Peyer's patch (tissue), 4 donors: Measurements from ENCODE around the gene IGFBP5. TPM values are rescaled to one million over a fixed set of nuclear protein-coding genes. Genes with fewer than 3 reads are reported as not detected.

Source experiments
- DNase-seq, 3 donors: peaks; one replicate each; pipeline ENCODE4 v3.0.0-alpha.2; 2017 to 2019
- H3K27ac ChIP-seq, 4 donors: fragments of 200-600 bp; sonication (generic); one replicate each; pipeline ENCODE4 v1.5.1; 2016 to 2019
- H3K27me3 ChIP-seq, 2 donors: fragments of 200-600 bp; sonication (generic); one replicate each; pipeline ENCODE4 v1.5.1; 2019
- H3K36me3 ChIP-seq, 3 donors: fragments of 200-600 bp; sonication (generic); one replicate each; pipeline ENCODE4 v1.5.1; 2016 to 2019
- H3K4me1 ChIP-seq, 4 donors: fragments of 200-600 bp; sonication (generic); one replicate each; pipeline ENCODE4 v1.5.1; 2016 to 2019
- H3K4me3 ChIP-seq, 4 donors: fragments of 200-600 bp; sonication (generic); 1 replicate in 3 of 4; 2 replicates in 1 of 4; pipeline ENCODE4 v1.5.1; 2016 to 2019; ENCODE audit warnings: mild to moderate bottlenecking in 1 of 4
- H3K9me3 ChIP-seq, 4 donors: fragments of 200-600 bp; sonication (generic); one replicate each; pipeline ENCODE4 v1.5.1; 2016 to 2019; ENCODE audit warnings: mild to moderate bottlenecking in 1 of 4
- POLR2A ChIP-seq, 2 donors: fragments of 450-650 bp; IDR thresholded peaks; one replicate each; pipeline ENCODE4 v1.5.1; 2017; ENCODE audit warnings: antibody characterized with exemption in 2 of 2, mild to moderate bottlenecking in 2 of 2, moderate library complexity in 2 of 2
- total RNA-seq, 4 donors: library from RNA; depleted of rRNA; stranded (reverse); fragments of >200 nt; gene quantifications; one replicate each; pipeline ENCODE4 v1.1.0, GENCODE V29; 2016
- TF ChIP-seq, protein P1 (sequence below), 6 experiments: fragments of 450-650 bp in 4 of 6; fragments of 200-600 bp in 2 of 6; sonication (generic) in 1 of 6; IDR thresholded peaks; one replicate each; pipeline ENCODE4 v1.5.1; 2017 to 2019; ENCODE audit warnings: antibody characterized with exemption in 6 of 6, mild to moderate bottlenecking in 3 of 6, moderate library complexity in 1 of 6

The IGFBP5 gene
- total RNA-seq, 4 donors from 2014 or later, result 41.5 to 183 (median 75.0) TPM

DNA sequence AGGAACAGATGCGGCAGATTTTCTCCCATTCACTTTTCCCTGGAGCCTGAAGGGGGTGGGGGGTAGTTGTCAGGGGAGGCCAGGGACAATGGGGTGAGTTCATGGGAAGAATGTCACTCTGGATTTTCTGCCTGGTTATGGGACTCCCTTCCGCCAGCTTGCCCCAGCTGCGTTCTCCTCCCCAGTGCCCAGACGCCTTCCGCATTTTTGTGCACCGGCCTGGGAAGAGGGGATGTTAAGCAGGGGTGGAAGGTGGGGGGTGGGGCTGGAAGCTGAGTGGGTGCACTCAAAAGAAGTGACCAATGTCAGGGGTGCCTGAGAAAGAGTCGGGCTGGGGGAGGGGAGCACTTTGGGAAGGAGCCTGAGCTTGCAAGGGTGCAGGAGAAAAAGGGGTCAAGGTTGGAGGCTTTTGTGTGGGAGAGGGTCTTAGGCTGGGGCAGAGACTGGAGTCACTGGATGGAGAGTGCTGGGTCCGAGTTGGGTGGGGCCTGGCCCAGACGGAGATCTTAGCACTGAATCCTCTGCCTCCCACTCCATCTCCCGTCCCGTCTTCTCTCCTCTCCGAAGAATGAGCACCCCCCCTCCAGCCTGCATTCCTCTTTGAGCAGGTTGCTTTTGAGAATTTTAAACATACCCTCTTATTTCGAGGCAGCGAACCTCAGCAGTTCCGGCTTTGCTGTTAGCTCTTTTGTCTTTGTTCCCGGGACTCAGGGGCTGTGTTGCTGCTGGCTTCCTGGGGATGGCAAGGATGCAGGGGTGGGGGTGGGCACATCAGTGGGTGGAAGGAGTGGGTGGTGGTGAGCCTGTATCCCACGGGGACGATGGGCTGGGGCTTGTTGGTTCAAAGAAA lies 59.4 kb downstream of the IGFBP5 start:
- Histone ChIP-seq H3K27me3 (no peaks in the 10 kb centered on the region), H3K4me3 (peak overlapping the region in 2 of 4 donors; percentile 1 to 65), H3K9me3 (peaks cover 0 to 5% (median 0%) of the 10 kb centered on the region in 4 donors), H3K36me3 (no peaks in the 10 kb centered on the region), H3K27ac (peak overlapping the region in 3 of 4 donors; percentile 15 to 88 (median 74)), H3K4me1 (peaks cover 0 to 42% (median 4%) of the 10 kb centered on the region in 4 donors)
- no peak for DNase-seq
- TF ChIP-seq, protein P1, sequence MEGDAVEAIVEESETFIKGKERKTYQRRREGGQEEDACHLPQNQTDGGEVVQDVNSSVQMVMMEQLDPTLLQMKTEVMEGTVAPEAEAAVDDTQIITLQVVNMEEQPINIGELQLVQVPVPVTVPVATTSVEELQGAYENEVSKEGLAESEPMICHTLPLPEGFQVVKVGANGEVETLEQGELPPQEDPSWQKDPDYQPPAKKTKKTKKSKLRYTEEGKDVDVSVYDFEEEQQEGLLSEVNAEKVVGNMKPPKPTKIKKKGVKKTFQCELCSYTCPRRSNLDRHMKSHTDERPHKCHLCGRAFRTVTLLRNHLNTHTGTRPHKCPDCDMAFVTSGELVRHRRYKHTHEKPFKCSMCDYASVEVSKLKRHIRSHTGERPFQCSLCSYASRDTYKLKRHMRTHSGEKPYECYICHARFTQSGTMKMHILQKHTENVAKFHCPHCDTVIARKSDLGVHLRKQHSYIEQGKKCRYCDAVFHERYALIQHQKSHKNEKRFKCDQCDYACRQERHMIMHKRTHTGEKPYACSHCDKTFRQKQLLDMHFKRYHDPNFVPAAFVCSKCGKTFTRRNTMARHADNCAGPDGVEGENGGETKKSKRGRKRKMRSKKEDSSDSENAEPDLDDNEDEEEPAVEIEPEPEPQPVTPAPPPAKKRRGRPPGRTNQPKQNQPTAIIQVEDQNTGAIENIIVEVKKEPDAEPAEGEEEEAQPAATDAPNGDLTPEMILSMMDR (IDR thresholded peaks at IDR 0.05), result no peak
- no peak for TF ChIP-seq POLR2A (IDR thresholded peaks at IDR 0.05)

- Histone ChIP-seq H3K27me3 (no peaks in the 10 kb centered on the region), H3K36me3 (no peaks in the 10 kb centered on the region), H3K9me3 (peaks cover 0 to 2% (median 0%) of the 10 kb centered on the region in 4 donors), H3K4me1 (peaks cover 0 to 42% (median 4%) of the 10 kb centered on the region in 4 donors), H3K4me3 (peak overlapping the region in 2 of 4 donors; percentile 52 to 65), H3K27ac (no peak overlapping the region)
- no peak for DNase-seq
- no peak for TF ChIP-seq POLR2A (IDR thresholded peaks at IDR 0.05)
- TF ChIP-seq, protein P1 (IDR thresholded peaks at IDR 0.05), result no peak
These were observed 60.2 kb downstream of the IGFBP5 start for GRCh38 chr2:216635171-216635570.

DNA sequence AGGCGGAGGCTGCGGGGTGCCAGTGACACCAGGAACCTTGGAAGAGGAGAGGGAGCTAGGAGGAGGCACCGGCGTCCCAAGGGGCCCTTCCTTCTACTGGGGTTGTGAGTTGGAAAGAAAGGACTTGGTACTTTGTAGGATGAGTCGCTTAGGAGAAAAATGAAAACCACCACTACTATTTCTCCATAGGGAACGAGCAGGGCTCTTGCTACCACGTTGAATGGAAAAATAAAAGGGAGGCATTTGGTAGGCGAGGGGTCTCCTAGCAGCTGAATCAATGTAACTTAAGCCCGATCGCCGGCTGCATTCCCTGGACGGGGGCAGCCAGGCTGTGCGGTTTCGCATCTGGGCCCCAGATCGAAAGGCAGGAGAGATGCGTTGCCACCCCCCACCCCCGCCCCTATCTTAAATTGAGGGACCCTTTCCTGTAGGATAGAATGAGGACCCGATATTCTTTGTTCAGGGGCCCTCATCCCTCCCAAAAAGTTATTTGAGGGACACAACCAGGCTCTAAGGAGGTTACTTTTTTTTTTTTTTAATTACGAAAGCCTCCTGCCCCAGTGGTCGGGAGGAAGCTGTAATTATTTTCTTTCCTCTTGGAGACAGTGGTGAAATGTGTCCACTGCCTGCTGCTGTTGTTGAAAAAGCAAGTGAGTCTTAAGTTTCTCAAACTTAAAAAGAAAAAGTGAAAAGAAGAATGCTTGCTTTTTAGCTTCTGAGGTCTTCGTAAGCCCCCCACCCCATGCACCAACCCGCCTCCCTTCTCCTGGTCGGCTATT lies 60.8 kb downstream of the IGFBP5 start:
- no peak overlapping the region for H3K27ac ChIP-seq
- peak overlapping the region in 3 of 4 donors; percentile 25 to 65 (median 52) for H3K4me3 ChIP-seq
- no peaks in the 10 kb centered on the region for H3K27me3 ChIP-seq
- peaks cover 0 to 42% (median 4%) of the 10 kb centered on the region in 4 donors for H3K4me1 ChIP-seq
- H3K36me3 ChIP-seq, result no peaks in the 10 kb centered on the region
- no peaks in the 10 kb centered on the region for H3K9me3 ChIP-seq
- no peak for TF ChIP-seq POLR2A (IDR thresholded peaks at IDR 0.05)
- TF ChIP-seq, protein P1 (IDR thresholded peaks at IDR 0.05), result no peak
- no peak for DNase-seq

DNA sequence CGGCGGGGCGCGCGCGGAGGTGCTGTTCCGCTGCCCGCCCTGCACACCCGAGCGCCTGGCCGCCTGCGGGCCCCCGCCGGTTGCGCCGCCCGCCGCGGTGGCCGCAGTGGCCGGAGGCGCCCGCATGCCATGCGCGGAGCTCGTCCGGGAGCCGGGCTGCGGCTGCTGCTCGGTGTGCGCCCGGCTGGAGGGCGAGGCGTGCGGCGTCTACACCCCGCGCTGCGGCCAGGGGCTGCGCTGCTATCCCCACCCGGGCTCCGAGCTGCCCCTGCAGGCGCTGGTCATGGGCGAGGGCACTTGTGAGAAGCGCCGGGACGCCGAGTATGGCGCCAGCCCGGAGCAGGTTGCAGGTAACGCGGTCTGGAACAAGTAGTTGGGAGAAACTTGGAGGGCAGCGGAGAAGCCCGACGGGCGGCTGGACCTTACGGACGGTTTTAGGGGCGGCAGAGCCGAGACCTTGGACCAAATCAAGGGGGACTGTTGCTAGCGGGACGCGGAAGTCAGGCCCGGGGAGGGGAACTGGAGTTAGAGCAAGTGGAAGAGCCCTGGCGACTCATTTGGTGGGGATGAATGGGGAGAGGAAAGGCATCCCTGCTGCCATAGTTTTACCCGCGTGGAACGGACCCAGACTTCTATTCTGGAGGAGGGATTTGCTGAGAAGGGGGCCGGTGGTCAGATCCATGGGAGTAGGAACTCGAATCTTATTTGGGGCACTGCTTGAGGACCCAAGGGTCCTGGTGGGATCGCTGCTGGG lies 61.6 kb downstream of the IGFBP5 start:
- peak in 1 of 3 donors; percentile 62 for DNase-seq
- Histone ChIP-seq H3K27ac (peak overlapping the region in 1 of 4 donors; percentile 19), H3K9me3 (no peaks in the 10 kb centered on the region), H3K4me1 (peaks cover 0 to 42% (median 4%) of the 10 kb centered on the region in 4 donors), H3K27me3 (no peaks in the 10 kb centered on the region), H3K36me3 (no peaks in the 10 kb centered on the region), H3K4me3 (peak overlapping the region; percentile 25 to 65 (median 40))
- TF ChIP-seq, protein P1 (IDR thresholded peaks at IDR 0.05), result no peak
- TF ChIP-seq POLR2A (IDR thresholded peaks at IDR 0.05), result no peak
